ENCODE results near the gene MRPS33.

DNA sequence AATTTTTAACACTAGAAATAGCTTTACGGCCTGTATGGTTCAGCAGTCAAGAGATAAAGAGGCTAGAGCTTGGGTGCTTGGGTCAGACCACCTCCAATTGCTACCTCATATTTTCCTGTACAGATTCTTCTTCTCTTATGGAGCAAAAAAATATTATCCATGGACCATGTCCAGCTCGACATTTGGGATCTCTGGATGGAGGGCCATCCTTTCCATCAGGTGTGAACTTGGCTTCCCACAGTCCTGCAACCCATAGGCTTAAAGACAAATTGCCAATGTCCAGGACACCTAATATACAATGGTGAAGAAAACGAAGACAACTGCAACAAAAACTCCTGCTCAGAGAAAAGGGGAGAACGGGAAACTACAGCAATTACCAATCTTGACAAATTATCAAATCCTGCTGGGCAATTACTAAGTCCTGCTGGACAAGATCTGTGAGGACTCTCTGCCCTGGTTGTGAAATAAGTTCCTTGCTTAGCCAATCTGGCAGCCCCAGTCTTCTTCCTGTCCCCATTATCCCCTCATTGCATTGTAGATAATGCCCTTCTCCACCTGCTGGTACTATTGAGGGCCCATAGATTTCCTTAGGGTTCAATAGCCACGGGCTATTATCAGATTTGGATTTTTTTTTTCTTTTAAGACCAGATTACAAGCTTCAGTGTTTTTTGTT is 48.1 kb downstream of the MRPS33 start:
- TF ChIP-seq, protein P1, sequence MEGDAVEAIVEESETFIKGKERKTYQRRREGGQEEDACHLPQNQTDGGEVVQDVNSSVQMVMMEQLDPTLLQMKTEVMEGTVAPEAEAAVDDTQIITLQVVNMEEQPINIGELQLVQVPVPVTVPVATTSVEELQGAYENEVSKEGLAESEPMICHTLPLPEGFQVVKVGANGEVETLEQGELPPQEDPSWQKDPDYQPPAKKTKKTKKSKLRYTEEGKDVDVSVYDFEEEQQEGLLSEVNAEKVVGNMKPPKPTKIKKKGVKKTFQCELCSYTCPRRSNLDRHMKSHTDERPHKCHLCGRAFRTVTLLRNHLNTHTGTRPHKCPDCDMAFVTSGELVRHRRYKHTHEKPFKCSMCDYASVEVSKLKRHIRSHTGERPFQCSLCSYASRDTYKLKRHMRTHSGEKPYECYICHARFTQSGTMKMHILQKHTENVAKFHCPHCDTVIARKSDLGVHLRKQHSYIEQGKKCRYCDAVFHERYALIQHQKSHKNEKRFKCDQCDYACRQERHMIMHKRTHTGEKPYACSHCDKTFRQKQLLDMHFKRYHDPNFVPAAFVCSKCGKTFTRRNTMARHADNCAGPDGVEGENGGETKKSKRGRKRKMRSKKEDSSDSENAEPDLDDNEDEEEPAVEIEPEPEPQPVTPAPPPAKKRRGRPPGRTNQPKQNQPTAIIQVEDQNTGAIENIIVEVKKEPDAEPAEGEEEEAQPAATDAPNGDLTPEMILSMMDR (IDR thresholded peaks at IDR 0.05): no peak
- no peak for TF ChIP-seq POLR2A (IDR thresholded peaks at IDR 0.05)

Data from uterus (tissue), 2 donors.